Umbilical cord (tissue), 2 donors: ENCODE measurements around the gene KRT79. TPM values are rescaled to one million over a fixed set of nuclear protein-coding genes. Genes with fewer than 3 reads are reported as not detected.
"Not testable (repeated sequence)": the region's sequence is repeated elsewhere in the genome, so short reads cannot be mapped to it uniquely, and the experiment has no call there.

Experiments
- DNase-seq: peaks from one replicate; pipeline ENCODE4 v3.0.0-alpha.2; 2015; ENCODE audit warnings: low spot score
- total RNA-seq: library from RNA; depleted of rRNA; stranded (reverse); fragments of >200 nt; gene quantifications from one replicate; pipeline ENCODE4 v1.2.3, GENCODE V29; 2014; ENCODE audit warnings: low replicate concordance; ENCODE audit not compliant: insufficient read depth

KRT79 gene
- total RNA-seq, result not detected

- no peak for DNase-seq
Measured at GRCh38 chr12:52833922-52834726, at the start of gene KRT79. Gene KRT79, minus strand, starts transcription at chr12:52834311. Its CDS starts 51 bp downstream, at chr12:52834260.

GRCh38 chr12:52880499-52880898, 46.4 kb upstream of the KRT79 start:
- not testable (repeated sequence) for DNase-seq

DNA sequence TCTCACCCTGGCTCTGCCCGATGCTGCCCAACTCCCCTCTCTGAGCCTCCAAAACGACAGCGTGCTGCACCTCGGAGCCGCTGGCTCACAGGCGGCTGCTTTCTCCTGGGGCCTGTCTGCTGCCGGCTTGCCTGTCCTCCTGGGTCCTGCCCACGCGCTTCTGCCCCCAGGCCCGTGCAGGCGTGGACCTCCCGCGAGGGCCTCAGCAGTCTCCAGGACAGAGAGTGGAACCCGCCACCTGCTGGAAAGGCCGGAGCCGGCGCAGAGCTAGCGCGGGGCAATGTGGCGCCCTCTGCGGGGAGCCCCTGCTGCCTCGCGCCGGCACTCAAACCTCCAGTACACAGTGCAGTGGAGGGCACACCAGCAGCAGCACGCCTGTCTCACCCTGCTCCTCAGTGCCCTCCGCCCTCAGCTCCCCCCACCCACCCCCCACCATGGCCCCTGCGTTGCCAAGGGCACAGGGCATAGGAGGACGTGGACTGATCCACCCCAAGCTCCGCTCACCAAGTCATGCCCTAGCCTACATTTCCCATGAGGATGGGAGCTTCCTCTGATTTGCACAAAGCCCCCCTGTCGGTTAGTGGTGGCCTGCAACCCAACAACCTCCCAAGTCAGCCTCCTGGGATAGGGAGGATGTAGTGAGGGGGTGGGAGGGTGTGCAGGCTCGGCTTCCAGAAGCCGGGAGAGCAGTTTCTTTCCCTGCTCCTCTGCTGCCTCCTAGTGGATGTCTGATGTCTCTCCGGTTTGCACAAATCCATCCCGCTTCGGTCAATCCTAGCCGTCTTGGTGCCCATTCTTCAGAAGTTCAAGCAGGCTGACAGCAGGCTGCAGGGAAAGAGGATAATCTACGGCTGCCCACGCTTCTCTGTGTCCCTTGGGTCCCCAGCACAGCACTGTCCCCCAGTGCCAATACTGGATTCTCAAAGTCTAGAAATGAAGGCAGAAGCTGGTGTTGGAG, 45.6 kb upstream of the KRT79 start:
- peak; percentile 93 for DNase-seq

- DNase-seq, result peak; percentile 47
Measured at GRCh38 chr12:52878507-52879393, 44.6 kb upstream of the KRT79 start.

DNA sequence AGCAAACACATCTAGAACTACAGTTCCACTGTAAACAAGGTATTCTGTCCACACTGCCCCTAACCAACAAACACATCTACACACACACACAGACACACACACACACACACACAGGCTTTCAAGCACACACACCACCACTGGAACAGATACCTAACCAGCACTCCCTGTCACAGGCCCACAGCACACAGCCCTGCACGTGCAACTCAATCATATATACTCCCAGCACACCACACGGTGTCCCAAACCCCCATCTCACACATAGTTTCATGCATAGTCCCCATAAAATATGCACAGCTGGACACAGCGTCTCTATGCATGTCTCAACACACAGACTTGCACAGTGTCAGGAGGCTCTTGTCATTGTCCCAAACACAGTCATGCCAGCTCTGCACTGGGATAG, 43.1 kb upstream of the KRT79 start:
- no peak for DNase-seq

GRCh38 chr12:52876372-52876771, 42.3 kb upstream of the KRT79 start:
- DNase-seq, result no peak

GRCh38 chr12:52874573-52875435, 40.7 kb upstream of the KRT79 start:
- DNase-seq, result peak; percentile 78

- peak; percentile 97 for DNase-seq
Measured at GRCh38 chr12:52873832-52874572, 39.9 kb upstream of the KRT79 start.

GRCh38 chr12:52873513-52873831, 39.4 kb upstream of the KRT79 start:
- no peak for DNase-seq

DNA sequence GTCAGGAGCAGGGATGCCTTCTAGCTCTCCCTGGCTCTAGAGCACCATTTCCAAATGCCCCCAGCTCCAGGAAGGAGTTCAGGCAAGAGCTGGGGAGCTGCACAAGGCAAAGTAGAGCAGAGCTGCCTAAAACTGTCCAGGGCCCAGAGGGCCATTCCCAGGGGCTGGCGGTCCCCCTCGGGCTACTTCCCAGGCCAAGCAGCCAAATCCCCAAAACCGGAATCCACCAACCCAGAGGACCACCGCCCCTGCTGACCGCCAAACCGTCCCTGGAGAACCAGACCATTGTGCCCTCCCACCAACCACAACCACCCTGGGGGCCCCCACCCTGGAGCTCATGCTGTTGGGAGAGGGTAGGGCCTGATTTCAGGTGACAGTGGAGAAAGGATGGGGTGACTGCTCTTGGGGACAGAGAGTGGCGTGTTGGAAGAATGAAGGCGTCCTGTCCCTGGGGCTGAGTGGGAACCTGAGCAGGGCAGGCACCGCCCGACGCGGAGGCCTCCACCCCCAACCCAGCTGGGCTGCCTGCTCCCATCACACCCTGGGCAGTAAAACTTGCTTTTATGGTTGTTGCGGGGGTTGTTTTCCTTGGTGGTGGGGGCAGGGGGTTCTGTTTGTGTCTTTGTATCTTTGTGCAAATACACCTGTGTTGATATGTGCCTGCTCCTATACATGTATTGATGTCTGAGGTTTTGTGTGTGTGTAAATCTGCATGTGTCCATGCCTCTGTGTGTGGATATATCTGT, 38.7 kb upstream of the KRT79 start:
- DNase-seq, result no peak

DNA sequence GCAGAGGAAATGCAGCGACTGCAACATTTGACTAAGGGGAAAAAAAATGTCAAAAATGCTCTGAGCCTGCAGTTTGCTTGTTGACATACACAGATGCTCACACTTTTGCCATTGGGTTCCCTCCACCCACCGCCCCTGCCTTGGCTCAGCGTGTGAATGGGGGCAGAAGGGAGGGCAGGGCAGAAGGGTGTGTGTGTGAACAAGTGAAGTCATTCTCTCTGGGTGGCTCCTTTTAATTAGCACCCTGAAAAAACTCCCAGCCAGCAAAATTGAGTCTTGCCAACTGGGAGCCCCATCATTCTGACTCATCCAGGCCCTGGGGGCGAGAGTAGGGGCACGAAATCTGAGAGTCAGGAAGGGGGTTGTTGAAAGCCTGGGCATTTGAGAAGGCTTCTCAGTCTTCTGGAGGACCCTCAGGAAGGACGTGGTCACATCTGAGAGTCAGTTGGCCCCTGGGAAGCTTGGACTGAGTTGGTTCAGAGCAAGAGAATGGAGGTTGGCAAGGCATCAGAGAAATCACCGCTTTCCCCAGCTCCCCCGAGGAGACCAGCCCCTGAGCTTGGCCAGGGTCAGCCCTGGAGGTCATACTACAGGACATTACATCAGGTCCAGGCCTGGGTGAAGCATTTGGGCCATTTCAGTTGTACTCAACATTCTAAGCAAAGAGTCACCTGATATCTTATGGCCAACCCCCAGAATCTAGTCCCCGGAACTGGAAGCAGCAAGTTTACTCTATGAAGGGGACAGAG, 37.4 kb upstream of the KRT79 start:
- DNase-seq, result peak; percentile 91

DNA sequence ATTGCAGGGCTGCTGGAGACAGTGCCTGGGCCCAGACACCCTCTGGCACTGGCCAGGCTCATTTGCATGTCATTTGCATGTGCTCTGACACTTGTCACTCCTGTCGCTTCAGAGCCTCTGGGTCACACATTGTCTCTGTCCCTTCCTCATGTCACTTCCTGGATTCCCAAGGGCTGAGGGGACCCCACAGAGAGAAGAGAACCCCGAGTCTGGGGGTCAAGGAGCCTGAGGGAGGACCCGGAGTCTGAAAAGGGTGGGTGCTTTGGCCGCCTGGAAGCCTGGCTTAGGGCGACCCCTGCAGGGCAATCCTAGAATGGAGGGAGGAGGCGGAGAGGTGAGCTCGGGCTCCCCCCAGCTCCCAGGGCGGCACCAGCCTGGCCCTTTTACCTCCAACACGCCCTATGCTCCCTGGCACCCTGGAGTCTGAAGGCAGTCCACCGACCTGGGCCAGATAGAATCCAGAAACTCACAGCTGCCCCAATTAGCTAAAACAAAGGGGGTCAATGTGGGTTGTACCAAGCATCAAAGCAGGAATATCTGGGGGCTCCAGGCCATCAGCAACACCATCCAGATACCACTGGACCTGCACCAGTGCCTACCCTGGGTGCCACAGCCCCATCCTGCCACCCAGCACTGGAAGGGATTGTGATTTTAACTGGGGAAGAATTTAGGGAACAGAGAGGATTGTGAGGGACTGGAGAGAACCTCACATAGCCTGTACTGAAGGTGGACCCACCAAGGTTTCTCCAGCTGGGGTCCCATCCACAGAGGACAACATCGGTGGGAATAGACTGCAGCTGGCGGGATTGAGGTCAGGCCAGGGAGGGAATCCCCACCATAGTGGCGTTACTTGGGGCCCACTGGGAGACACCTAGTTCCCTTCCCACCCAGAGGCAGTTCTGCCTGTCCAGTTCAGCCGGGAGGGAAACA, 36.5 kb upstream of the KRT79 start:
- peak; percentile 60 for DNase-seq

- DNase-seq, result peak; percentile 90
Measured at GRCh38 chr12:52867642-52868041, 33.5 kb upstream of the KRT79 start.

- no peak for DNase-seq
Measured at GRCh38 chr12:52867152-52867551, 33.0 kb upstream of the KRT79 start.

DNA sequence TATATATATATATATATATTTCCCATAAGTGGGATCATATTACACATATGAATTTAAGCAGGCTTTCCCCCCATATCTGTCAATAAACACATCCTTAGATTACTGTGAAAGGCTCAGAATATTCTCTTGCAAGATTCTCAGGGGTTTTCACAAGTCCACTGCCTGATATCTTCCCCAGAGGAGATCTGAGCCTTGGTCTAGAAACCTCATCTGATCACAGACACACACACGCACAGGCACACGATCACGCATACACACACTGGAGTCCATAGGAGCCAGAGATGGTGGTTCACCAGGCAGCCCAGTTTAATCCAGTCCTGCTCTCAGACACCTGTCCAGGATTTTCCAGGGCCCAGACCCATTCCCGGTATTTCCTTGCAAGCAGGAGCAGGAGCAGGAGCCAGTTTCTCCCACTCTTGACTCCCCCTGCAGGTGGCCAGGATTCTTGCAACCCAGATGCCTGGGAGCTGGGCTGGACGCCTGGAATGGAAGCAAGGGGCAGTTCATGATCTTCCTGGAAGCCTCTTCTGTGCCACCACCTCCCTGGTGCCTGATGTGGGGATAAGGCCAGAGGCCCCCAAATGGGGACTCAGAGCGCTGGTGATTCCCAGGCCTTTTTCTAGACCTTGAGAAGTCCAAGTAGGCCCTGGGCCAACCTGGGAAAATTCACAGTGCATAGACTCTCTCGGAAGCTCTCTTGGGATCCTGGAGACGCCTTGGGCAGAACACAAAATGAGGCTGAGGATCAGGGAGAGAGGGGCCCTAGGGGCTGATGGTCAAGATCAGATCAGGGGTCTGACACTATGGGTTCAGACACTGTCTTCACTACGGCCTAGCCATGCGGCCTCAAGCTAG, 31.2 kb upstream of the KRT79 start:
- peak; percentile 80 for DNase-seq

DNA sequence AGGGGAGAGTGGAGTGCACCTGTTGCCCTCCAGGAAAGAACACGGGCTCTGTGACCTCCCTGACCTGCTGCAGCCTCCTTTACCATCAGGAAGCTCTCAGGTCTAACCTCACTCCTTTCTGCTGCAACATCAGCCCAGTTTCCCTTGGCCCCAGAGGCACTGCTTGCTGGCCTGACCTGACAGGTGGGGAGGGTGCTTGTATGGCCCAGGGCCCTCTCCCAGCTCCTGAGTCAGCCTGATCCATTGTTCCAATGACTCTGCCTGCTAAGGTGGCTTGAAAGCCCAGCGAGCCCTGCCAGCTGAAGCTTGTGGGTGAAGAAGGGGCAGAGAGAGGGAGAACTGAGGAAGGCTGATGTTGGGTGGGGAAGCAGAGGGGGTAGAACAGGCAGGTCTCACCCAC, 27.9 kb upstream of the KRT79 start:
- DNase-seq, result no peak
